HG03097 (cell line): ENCODE results near the gene PADI1.

Experiments used
- ATAC-seq: cut with Tn5 transposase; IDR thresholded peaks from one replicate; pipeline ENCODE4 v1.9.1; 2021; ENCODE audit not compliant: unreplicated experiment, low FRiP score

The PADI1 gene

GRCh38 chr1:17292299-17293160 is 87.6 kb downstream of the PADI1 start:
- no peak for ATAC-seq

GRCh38 chr1:17293681-17294425 is 88.9 kb downstream of the PADI1 start:
- ATAC-seq = no peak

GRCh38 chr1:17295292-17295691 is 90.4 kb downstream of the PADI1 start:
- ATAC-seq = no peak
